ENCODE data around the gene DVL2. TPM values are rescaled to one million over a fixed set of nuclear protein-coding genes. Genes with fewer than 3 reads are reported as not detected.
"Not testable (repeated sequence)": the region's sequence is repeated elsewhere in the genome, so short reads cannot be mapped to it uniquely, and the experiment has no call there.

The DVL2 gene
- total RNA-seq, 1 donor from 2014 or later: 28.6 TPM

DNA sequence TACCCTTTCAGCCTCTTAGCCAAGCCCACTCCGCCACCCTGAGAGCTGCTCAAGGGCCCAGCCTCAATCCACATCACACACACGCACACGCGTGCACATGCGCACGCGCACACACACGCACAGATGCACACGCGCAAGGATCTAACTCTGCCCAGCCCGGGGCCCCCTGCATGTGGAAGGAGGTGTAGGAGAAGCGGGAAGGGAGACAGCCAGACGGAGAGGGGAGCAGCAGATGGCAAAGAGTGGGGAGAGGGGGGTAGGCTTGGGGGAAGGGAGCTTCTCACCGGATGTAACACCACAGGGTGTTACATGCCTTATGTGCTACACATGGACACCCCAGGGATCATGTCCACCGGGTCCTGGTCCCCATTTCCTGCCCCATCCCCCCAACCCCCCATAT, 30.0 kb downstream of the DVL2 start:
- DNase-seq (ENCODE audit: low read depth in 2 of 2): no peak

GRCh38 chr17:7203391-7203790, 30.9 kb downstream of the DVL2 start:
- no peak for DNase-seq (ENCODE audit: low read depth in 2 of 2)

GRCh38 chr17:7196651-7197401, 37.5 kb downstream of the DVL2 start:
- no peak for DNase-seq (ENCODE audit: low read depth in 2 of 2)

GRCh38 chr17:7195971-7196370, 38.3 kb downstream of the DVL2 start:
- DNase-seq (ENCODE audit: low read depth in 2 of 2): no peak

DNA sequence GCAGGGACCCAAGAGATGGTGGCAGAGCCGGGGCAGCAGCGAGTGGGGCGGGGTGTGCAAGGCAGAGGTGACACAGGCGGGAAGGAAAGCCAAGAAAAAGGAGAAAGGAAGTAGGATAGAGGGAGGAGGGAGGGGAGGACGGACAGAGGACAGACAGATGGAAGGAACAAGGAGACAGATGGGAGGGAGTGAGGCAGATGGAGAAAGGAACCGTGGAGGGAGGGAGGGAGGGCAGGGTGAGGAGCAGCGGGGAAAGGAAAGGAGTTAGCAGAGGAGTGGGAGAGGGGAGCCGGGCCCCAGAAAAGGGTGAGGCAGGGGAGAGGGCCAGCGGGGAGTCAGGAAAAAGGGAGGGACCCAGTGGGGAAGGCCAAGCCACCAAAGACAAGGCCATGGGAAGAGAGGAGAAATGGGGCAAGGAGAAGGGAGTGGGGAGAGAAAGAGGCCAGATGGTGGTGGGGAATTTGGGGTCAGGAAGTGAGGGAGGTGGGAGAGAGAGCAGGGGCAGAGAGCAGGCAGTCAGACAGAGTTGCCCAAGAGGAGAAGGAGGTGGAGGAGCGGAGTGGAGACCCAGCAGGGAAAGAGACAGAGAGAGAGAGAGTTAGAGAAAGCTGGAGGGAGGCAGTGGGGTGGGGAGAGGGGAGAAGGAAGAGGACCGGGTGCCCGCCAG, 41.9 kb downstream of the DVL2 start:
- DNase-seq (ENCODE audit: low read depth in 2 of 2): no peak

DNA sequence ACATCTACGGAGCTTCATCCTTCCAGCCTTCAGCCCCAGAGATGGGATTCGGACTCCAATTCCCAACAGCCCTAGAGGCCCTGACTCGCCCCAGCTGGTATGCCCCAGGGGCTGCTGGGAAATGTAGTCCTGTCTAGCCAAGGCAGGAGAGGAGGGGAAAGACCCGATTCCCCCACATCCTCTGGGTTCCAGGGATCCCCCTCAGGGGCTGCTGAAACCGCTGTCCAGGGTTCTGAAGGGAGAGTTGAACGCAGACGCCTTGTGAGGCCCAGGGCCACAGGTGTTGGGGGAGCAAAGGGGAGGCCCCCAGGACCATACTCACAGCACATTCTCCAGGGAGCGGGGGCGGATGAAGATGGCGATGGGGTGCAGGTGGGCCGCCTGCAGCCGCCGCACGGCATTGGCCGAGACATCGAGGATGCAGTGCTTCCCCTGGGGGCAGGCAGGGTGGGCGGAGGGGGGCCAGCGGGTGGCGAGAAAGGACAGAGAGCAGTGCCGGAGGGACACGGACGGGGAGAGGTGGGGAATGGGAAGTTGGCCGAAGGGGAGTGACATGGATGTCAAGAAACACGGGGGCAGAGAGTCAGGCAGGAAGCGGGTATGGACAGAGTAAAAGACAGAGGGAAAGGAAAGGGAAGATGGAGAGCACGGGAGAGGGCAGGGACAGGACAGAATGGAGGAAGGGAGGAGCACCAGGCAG, 42.6 kb downstream of the DVL2 start:
- peak in 1 of 2 donors; percentile 24 for DNase-seq (ENCODE audit: low read depth in 2 of 2)

- DNase-seq (ENCODE audit: low read depth in 2 of 2): no peak
These were observed 43.2 kb downstream of the DVL2 start for GRCh38 chr17:7191069-7191468.

- no peak for DNase-seq (ENCODE audit: low read depth in 2 of 2)
These were observed 43.9 kb downstream of the DVL2 start for GRCh38 chr17:7190276-7190917.

- peak in 1 of 2 donors; percentile 19 for DNase-seq (ENCODE audit: low read depth in 2 of 2)
These were observed 48.1 kb downstream of the DVL2 start for GRCh38 chr17:7186241-7186640.

GRCh38 chr17:7184647-7185046, 49.7 kb downstream of the DVL2 start:
- no peak for DNase-seq (ENCODE audit: low read depth in 2 of 2)

GRCh38 chr17:7184091-7184488, 50.2 kb downstream of the DVL2 start:
- no peak for DNase-seq (ENCODE audit: low read depth in 2 of 2)

DNA sequence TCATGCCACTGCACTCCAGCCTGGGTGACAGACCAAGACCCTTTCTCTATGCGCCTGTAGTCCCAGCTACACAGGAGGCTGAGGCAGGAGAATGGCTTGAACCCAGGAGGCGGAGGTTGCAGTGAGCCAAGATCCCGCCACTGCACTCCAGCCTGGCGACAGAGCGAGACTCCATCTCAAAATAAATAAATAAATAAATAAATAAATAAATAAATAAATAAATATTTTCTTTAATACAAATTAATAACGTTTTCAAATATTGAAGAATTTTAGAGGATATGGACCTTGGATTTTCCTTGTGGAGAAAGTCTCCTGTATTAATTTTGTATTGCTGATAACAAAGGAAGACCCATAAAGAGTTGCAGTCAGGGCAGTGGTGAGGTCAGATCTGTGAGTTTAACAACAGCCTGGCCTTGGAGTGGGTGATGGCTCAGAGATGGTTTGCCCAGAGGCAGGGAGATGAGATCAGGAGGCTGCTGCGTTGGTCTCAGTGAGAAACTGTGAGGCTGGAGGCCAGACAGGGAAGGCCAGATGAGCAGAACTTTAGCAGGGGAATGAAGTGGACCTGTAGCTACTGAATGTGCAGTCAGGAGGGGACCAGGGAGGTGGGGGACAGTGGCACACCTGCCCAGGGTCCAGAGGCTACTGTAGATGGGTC, 50.8 kb downstream of the DVL2 start:
- DNase-seq (ENCODE audit: low read depth in 2 of 2): no peak

GRCh38 chr17:7182101-7182500, 52.2 kb downstream of the DVL2 start:
- DNase-seq (ENCODE audit: low read depth in 2 of 2): not testable (repeated sequence)

- no peak for DNase-seq (ENCODE audit: low read depth in 2 of 2)
These were observed 54.7 kb downstream of the DVL2 start, which contains the start of gene ASGR1 for GRCh38 chr17:7179317-7180254. TSS of gene ASGR1 (minus strand) at chr17:7179370. CDS start at chr17:7178563, 807 bp downstream.

DNA sequence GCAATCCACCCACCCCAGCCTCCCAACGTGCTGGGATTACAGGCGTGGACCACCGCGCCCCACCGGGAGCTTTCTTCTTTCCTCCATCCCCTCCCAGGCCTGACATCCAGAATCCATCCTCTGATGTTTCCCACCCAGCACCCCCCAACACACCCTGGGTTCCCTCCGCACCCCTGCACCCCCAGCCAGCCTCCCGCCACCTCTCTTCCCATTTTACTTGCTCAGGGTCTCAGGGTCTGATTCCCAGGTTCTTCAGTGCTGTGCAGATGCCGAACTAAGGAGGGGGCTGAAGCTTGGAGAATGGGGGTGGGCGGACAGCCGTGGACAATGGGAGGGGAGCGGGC, 55.4 kb downstream of the DVL2 start:
- DNase-seq (ENCODE audit: low read depth in 2 of 2): no peak

GRCh38 chr17:7177954-7178477, 56.3 kb downstream of the DVL2 start:
- peak; percentile 45 to 57 for DNase-seq (ENCODE audit: low read depth in 2 of 2)

DNA sequence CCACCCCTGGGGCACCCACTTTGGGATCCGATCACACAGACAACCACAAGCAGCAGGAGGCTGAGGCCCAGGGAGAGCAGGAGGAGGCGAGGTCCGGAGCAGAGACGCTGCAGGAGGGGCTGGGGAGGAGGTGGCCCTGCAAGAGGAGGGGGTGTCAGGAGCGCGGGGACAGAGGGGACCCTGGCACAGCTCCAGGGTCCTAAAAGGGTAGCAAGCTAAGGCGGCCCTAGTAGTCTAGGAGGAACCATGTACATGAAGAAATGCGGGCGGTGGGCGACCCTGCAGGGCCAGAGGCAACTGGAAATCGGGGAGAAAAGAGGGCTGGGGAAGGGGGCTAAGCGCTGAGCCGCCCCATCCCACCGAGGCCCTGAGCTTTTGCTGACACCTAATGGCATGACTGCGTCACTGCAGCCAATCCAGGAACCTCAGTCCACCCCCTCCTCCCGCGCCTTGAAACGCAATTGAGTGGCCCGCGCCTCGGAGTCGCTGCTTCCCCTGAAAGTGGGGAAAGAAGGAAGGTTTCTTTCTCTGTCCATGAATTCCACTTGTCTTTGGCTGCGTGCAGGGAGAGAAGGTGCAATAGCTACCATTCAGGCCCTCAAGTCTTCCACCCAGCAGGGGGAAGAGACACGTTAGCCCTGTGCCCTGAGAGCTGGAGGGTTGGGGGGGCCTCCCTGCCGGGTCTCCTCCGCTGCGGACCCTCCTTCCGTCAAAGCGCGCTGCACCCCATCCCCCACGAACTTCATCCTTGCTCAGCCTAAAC, 56.9 kb downstream of the DVL2 start:
- DNase-seq (ENCODE audit: low read depth in 2 of 2): peak in 1 of 2 donors; percentile 75

DNA sequence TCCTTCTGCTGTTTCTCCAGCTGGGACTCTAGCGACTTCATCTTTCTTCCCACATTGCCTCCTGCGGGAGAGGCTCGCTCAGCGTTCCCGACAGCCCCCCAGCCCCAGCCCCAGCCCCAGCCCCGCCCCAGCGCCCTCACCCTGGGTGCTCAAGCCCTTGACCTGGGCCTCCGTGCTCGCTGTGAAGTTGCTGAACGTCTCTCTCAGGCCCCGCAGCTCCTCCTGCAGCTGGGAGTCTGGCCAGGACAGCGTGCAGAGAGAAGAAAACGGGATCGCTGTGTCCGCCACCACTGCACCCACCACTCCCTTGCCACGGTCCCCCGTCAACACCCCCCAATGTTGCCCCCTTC, 57.5 kb downstream of the DVL2 start:
- DNase-seq (ENCODE audit: low read depth in 2 of 2): no peak

- no peak for DNase-seq (ENCODE audit: low read depth in 2 of 2)
These were observed 58.0 kb downstream of the DVL2 start for GRCh38 chr17:7176107-7176840.
